ENCODE measurements around the gene PIGU.

DNA sequence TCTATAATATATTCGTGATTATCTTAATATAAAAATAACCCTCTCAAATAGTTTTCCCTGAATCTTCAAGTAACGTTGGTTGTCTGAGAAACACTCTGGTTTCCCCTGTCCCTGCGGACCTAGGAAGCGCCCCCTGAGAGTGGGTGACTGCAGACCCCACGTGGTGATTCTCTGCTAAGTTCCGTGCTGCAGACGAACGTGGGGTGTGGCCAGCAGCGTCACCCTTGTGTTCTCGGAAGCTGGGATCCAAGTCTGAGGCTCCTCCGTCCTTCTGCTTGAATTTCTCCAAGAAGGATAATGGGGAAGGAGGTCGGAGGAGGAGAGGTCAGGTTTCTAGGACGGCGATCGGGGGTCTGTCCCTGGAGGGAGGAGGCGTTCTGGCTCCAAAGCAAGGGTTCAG, 135.0 kb downstream of the PIGU start:
- TF ChIP-seq, protein P1, sequence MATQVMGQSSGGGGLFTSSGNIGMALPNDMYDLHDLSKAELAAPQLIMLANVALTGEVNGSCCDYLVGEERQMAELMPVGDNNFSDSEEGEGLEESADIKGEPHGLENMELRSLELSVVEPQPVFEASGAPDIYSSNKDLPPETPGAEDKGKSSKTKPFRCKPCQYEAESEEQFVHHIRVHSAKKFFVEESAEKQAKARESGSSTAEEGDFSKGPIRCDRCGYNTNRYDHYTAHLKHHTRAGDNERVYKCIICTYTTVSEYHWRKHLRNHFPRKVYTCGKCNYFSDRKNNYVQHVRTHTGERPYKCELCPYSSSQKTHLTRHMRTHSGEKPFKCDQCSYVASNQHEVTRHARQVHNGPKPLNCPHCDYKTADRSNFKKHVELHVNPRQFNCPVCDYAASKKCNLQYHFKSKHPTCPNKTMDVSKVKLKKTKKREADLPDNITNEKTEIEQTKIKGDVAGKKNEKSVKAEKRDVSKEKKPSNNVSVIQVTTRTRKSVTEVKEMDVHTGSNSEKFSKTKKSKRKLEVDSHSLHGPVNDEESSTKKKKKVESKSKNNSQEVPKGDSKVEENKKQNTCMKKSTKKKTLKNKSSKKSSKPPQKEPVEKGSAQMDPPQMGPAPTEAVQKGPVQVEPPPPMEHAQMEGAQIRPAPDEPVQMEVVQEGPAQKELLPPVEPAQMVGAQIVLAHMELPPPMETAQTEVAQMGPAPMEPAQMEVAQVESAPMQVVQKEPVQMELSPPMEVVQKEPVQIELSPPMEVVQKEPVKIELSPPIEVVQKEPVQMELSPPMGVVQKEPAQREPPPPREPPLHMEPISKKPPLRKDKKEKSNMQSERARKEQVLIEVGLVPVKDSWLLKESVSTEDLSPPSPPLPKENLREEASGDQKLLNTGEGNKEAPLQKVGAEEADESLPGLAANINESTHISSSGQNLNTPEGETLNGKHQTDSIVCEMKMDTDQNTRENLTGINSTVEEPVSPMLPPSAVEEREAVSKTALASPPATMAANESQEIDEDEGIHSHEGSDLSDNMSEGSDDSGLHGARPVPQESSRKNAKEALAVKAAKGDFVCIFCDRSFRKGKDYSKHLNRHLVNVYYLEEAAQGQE (IDR thresholded peaks at IDR 0.05; ENCODE audit: insufficient replicate concordance, low read depth), result no peak
- TF ChIP-seq, protein P2, sequence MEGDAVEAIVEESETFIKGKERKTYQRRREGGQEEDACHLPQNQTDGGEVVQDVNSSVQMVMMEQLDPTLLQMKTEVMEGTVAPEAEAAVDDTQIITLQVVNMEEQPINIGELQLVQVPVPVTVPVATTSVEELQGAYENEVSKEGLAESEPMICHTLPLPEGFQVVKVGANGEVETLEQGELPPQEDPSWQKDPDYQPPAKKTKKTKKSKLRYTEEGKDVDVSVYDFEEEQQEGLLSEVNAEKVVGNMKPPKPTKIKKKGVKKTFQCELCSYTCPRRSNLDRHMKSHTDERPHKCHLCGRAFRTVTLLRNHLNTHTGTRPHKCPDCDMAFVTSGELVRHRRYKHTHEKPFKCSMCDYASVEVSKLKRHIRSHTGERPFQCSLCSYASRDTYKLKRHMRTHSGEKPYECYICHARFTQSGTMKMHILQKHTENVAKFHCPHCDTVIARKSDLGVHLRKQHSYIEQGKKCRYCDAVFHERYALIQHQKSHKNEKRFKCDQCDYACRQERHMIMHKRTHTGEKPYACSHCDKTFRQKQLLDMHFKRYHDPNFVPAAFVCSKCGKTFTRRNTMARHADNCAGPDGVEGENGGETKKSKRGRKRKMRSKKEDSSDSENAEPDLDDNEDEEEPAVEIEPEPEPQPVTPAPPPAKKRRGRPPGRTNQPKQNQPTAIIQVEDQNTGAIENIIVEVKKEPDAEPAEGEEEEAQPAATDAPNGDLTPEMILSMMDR (IDR thresholded peaks at IDR 0.05; ENCODE audit: insufficient read depth, low read length), result no peak
- TF ChIP-seq POLR2AphosphoS5 (IDR thresholded peaks at IDR 0.05; ENCODE audit: low read depth) (no peak), SPI1 (IDR thresholded peaks at IDR 0.05; ENCODE audit: borderline replicate concordance, low read depth) (no peak), GABPA (IDR thresholded peaks at IDR 0.05; ENCODE audit: low read depth) (no peak)

Data from HL-60 (cell line).